SHP77 treated with DMSO at 0.1 percent for 48 hours (cell line): ENCODE measurements around the gene DIDO1.
"Not testable (repeated sequence)": the region's sequence is repeated elsewhere in the genome, so short reads cannot be mapped to it uniquely, and the experiment has no call there.

ENCODE experiments used
- DNase-seq: peaks from one replicate; lab custom pipeline; 2025; lab: John Stamatoyannopoulos, UW

DIDO1 gene

DNA sequence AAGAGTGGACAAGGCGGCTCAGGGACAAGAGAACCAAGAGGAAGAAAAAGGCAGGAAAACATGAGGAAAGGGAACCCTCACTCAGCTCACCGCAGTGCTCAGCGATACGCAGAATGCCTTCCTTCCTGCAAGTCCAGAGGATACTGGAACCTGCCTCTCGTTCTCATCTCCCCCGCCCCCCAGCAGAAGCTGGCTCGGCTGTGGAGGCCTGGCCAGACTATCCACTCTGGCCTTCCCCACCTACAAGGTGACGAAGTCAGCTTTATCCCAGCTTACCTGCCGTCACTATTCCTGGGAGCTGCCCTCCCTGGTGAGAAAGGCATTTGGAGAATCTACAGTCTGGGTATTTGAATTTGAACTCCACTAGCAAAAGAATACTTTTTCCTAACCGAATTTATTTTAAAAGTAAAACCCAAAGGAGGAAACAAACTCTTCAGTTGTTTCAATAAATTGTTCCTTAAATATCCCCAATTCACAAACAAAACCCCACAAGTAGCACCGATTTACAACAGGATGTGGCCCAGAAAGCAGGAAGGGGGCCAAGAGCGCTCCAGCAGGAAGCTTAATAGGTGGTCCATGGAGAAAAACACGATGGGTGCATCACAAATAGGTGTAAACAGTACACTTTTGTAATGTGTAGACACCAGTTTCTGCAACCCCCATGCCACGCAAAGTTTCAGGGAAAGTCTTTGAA lies 2.1 kb upstream of the DIDO1 start:
- no peak for DNase-seq

DNA sequence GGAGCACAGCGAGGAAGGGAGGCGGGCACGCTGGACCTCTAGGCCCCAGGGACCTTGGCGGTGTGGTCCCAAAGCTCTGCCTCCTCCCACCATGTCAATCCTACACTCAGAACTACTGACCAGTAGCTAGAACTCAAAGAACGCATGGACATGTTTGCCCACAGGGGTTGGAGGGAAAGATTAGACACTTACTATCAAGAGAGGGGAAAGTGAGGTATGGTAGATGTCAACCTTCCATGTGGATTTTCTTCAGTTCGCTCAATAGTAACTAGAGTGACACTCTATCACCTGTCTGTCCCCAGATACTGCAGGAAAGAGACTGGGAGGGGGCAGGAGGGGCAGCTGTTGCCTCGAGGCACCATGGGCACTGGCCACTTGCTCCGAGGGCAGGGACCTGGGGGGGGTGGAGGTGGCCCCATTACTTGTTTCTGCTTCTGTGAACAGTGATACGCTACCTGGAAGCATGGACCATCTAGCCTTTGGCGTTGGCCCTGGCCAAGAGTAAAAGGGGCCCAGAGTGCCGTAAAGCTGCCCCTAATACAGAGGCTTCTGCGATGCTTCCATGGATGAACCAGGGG lies 912 bp upstream of the DIDO1 start:
- no peak for DNase-seq

DNA sequence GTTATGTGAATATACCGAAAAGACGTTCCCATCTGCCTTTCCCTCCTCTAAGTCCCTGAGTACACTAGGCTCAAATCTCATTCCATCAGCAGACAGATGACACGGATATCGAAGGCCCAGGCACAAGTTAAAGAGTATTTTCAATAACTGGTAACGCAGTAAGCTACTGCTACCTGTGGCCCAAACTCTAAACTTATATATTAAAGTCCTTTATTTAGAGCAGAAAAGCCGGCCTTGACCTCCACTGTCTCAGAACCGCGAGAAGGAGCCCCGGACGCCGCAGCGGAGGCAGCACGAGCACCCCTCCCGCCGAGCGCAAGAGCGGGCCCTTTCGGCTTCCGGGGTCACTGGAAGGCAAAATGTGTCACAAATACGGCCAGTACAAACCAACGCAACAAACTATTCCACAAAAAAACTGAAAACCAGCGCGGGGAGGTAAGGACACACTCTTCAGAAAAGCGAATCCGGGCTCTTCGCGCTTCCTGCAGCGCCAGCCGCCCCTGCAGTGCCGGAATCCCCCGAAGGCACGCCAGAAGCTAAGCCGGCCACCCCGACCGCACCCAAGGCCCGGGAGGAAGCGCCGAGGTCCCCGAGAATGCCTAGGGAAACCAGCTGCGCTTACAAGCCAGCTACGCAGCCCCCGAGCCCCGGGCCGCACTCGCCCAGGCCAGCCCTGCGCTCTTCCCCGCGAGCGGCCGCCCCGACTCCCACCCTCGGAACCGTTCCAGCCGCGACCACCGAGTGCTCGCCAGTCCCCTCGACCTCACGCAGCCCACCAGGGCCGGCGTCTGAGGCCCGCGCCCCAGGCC lies 681 bp downstream of the DIDO1 start:
- no peak for DNase-seq

DNA sequence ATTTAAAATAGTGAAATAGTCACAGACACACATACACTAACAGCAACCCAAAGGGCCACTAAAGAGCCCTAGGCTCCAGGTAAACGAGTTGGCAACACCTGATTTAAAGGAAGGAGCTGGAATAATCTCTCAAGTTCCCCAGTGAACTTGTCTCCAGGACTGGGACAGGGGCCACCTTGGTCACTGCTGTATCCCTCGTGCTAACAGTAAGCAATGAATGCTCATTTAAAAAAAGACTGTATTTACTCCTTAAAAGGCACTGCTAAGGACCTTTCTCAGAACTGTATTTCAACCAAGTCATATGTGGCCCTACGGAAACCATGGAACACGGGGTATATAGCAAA lies 1.3 kb downstream of the DIDO1 start:
- no peak for DNase-seq

DNA sequence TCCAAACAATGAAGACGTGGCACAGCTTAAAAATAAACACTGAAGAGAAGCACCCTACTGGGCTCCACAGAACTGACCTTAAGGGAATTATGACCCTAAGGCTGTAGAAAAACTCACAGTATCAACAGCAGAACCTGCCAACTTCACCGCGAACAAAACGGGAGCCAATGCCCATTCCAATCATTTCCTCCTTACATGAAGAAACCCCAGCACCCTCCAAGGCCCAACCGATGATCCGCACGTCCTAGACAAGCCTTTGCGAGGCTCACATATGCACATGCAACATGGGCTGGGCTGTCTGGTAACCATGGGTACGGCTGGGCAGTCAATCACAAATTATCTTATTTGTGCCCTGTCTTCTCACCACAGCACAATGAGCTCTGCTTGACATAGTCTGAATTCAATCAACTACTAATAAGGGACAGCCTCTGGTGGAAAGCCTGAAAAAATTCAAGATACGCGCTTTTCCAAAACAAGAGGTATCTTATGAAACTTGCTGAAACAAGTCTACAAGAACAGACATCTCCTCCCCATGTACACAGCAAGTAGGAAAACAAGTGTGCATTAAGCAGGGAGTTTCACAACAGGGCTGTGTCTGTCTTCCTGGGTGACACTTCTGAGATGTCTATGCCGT lies 1.7 kb downstream of the DIDO1 start:
- DNase-seq = no peak

DNA sequence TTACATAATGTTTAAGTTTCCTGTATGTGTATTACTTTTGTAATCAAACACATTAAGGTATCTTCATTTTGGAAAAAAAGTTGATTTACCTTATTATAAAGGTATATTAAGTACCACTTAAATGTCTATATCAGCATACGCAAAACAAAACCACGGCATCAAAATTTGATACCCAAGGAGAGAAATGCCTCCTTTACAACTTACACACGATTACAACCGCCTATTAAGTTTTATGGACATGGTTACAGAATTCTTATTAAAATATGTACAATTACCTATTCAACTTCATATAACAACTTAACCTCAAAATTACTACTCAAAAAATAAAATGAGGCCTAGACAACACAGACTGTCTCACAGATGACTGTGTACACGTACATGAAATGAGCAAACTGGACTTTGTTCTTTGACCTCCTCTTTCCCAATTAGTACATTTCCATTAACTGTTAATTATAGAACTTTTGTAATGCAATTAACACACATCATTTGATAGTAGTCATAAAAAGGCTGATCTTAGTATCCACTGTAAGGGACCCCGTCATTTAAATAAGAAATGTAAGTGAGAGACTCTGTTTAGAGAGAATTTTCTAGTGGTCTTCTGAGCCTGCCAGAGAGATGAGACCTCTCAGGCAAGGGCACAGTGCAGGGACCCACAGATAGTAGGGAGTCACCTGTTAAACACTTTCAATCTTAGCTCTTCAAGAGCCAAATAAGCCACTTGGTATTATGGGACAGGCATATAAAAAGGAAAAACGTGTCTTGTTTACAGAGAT lies 2.5 kb downstream of the DIDO1 start:
- DNase-seq = no peak

DNA sequence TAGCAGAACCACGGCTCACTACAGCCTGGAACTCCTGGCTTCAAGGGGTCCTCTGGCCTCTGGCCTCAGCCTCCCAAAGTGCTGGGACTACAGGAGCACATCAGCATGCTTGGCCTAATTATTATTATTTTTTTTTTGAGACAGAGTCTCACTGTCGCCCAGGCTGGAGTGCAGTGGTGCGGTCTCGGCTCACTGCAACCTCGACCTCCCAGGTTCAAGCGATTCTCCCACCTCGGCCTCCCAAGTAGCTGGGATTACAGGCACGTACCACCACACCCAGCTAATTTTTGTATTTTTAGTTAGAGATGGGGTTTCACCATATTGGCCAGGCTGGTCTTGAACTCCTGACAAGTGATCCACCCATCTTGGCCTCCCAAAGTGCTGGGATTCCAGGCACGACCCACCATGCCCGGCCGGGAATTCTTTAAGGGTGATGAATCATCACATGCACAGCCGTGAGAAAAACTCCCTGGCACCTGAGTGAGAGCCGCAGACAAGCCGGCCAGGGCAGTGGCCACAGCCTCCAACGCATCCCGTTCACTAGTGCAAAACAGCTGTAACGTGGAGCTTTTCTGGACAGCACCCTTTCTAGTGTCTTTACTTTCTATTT lies 3.1 kb downstream of the DIDO1 start:
- DNase-seq = not testable (repeated sequence)

DNA sequence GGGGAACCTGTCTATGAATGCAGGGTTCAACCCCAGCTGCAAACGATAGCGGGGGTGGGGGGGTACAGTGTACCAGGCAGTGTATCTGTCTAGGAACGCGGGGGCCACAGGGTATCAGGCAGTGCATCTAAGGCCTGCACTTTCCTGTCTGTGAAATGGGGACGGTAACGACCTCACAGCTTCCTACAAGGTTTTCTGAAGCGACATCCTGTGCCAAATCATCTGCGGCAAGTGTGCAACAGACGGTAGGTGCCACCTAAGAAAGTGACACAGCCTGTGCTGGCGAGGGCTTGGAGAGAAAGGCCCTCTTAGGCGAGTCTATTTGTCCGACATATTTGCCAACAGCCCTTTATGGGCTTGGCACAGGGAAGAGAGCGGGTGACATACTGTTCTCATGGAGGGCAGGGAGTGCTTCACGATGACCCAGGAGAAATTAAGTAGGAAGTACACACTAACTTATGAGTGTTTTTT lies 3.8 kb downstream of the DIDO1 start:
- no peak for DNase-seq

DNA sequence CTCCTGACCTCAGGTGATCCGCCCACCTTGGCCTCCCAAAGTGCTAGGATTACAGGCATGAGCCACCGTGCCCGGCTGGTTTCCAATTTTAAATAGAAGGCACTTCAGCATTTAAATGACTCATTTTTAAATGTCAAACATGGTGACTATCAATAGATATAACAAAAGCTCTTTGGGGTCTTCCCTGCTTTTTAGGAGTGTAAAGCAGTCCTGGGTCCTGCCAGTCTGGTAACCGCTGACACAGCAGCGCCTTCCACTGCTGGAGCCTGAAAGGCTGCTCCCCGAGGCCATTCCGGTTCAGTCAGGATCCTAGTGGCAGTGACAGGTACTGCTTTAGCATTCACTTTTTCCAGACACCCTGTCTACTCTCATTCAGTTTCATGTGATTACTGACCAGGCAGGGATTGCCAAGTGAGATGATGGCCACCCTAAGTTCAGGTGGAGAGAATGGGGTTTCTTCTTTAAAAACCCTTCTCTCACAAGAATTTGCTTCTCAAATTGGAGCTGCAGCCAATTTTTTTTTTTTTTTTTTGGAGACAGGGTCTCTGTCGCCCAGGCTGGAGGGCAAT lies 5.1 kb downstream of the DIDO1 start:
- DNase-seq = peak; percentile 76

DNA sequence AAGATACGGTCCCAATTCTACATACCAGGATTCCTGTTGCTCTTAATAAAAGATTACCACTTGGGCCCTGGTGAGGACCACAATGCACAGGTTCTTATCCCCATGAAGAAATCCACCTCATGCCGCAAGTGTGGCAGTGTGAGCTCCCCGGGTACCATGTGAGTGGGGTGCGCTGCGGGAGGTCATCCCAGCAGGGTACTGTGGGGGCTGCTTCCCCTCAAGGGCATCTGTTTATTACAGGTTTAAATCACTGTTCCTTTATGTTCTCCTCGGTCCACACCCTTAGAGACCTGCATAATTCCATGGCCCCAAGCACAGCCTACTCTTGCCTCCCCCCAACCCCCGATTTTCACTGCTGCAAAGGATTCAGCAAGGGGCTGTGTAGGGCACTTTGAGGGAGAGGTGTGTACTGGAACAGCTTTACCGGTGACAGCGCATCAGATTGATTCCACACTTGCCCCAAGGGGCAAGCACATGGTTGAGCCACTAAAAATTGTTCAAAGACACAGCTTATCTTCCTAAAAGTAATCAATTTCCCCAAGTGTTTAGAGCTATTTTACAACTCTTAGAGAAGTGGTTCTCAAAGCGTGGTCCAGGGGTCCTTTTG lies 6.2 kb downstream of the DIDO1 start:
- no peak for DNase-seq

DNA sequence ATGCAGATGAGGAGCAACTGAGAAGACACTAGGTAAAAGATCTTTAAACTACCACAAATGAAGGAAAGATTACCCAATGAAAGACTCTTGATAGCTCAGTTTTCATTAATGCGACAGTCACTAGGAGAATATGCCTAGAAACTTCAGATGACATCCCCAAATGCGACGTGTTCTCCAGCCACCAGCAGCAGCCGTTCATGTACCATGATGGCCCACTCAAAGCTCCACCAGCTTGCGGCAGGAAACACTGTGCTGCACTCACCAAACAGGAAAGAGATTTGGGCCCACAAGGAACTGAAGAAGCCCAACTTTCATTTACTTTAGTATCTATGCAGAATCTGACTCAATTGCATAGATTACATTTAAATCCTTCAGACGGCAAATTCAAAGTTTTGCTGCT lies 7.5 kb downstream of the DIDO1 start:
- no peak for DNase-seq

DNA sequence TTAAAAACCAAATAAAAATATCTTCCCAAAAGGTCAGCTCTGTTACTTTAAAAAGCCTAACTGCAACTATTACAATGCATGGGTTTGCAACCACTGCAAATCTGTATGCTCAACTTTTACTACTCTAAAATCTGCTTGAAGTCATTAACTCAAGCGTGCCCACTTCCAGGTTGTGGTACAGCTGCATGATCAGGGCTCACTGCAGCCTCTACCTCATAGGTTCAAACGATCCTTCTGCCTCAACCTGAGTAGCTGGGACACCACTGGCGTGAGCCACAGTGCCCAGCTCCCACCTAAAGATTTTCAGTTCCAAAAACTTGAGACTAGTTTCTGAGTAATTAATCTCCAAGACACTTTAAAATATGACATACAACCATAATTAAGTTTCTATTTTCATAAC lies 8.2 kb downstream of the DIDO1 start:
- DNase-seq = no peak

DNA sequence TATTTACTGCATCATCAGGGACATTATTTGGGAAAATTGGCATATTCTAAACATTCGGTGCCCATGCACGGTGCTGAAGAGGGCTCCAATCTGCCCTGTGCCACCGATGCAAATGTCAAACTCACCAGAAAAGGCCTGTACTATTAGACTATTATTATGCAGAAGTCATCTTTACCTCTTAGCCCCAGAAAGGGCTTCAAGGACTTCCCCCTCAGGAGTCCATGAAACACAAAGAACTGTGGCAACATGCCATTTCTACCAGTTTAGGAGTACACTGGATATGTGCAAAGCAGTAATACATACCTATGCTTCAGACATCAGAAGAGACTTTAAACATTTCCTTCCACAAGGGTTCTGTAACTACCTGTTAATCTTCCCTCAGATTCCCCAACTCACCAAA lies 8.6 kb downstream of the DIDO1 start:
- no peak for DNase-seq

DNA sequence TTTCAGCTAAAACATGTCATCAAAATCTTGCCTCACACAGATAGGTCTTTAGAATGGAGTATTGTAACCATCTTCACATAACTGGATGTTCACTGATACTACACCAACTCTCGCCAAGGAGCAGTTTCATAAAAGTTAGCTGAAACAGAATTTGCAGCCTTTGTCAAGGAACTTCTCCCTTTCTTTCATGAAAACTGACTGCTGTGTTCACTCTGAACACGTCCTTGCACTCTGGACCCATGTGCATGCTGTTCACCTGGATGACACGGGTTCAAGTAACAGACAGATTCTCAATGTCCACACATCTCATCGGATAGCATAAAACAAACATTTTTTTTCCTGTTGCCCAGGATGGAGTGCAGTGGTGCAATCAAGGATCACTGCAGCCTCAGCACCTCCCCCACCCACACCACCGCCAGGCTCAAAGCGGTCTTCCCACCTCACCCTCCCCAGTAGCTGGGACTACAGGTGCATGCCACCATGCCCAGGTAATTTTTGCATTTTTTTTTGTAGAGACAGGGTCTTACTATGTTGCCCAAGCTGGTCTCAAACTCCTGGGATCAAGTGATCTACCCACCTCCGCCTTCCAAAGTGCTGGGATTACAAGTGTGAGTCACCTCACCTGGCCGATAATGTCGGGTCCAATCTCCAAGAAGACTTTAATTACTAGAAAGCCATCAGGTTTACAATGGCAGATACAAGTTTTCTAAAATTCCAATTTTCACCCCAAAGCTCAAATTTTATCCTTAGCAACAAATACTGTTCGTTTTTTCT lies 9.4 kb downstream of the DIDO1 start:
- no peak for DNase-seq

DNA sequence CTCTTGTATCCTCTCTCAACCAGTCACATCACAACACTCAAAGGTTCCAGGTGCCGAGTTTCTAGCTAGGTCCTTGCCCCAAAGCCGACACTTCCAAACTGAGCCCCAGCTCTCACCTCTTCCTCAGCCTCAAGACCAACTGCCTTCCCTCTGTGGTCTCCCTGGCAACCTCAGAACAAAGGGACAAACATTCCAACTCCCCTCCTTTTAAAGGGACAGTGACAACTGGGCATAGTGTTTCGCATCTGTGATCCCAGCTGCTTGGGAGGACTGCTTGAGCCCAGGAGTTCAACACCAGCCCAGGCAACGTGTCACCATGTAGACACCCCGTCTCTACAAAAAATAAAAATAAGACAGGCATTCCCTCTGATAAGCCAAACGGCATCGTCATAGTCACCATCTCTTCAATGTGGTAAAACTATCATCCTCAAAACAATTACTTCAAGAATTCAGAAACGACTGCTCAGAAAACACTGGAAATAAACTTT lies 11.3 kb downstream of the DIDO1 start:
- DNase-seq = peak; percentile 22

DNA sequence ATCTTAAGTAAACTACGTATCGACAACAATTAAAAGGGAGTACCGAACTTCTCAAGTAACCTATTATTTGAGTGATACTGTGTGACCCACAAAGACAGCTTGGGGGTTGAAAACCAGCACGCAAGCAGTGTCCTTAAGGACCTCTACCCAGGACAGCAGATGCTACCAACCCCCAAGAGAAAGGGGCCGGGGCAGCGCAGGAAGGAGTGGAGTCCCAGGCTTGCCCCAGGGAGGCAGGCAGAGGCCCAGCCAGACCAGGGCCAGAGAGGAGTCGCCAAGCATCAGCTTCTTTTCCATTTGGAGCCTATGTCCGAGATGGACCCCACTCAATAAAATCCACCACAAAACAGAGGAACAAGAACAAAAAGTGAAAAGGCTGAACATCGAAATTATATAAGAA lies 11.9 kb downstream of the DIDO1 start:
- no peak for DNase-seq

DNA sequence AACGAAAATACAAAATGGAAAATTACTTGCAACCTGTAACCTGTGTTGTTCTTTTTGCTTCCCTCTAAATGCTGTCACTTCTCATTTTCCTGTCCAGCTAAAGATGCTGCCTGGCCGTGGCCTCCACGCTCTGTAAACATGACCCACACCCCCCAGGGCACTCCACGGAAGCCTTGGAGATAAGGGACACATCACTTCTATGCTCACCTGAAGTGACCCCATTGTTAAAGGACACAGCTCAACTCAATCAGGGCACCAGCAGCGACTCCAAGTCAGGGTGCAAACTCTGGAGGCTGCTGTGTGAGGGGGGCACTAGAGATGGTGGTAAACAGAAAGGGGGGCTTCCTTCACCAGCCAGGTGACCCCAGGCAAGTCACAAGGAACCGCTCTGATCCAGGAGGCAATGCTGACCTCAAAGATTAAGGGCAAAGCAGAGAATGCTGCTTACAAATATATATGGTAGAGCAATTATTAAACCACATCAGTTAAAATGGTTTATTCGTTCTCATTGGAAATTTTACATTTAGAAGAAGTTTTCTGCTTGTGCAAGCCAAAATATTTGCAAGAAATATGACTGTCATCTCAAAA lies 13.2 kb downstream of the DIDO1 start:
- no peak for DNase-seq

DNA sequence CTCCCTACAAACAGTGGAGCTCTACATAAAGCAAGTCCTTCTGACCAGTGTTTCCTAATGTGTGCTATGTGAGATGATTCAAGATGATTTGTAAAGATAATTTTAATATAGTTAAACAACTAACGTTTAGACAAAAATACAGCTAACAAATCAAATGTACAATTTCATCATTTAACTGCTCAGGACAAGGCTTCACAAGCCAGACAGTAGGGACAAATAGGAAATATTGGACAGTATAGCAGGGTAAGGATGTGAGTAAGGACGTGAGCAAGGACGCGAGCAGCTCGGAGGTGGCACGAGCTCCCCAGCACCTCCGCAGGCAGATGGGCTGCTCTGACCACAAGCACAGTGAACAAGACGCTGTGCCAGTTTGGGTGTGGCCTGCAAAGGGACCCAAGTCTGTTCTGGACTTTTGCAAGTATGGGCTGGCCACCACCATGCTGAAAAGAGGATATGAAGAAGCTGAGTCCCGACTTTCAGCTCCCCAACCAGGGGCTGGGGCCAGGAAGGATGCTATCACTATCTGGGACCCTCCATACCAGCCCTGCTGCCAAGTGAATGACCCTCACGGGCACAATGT lies 14.5 kb downstream of the DIDO1 start:
- no peak for DNase-seq
